Activated T-cell treated with anti-CD3 and anti-CD28 coated beads, Interleukin-2, amount 50 U/mL, for 1 hour (primary cell): ENCODE data around the gene DRD3.

Source experiments
- DNase-seq: peaks from one replicate; pipeline ENCODE4 v3.0.0-alpha.2; 2020

DRD3 gene

DNA sequence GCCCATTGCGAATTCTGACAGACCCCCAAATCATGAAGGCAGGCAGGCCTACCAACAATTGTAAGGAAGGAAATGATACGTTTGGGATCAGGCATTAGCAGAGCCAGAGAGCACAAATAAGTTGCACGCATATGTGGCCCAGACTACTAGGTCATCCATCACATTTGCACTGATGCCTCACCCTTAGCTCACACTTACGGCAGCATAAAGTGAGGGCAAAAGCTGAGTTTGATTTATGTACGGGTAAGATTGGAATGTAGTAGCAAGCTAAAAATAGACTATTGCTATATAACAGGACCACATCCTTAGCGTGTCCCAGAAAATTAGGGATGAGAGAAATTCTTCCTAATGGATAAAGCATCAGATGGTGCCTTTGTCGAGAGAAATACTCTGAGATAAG lies 63.7 kb downstream of the DRD3 start:
- DNase-seq, result no peak

DNA sequence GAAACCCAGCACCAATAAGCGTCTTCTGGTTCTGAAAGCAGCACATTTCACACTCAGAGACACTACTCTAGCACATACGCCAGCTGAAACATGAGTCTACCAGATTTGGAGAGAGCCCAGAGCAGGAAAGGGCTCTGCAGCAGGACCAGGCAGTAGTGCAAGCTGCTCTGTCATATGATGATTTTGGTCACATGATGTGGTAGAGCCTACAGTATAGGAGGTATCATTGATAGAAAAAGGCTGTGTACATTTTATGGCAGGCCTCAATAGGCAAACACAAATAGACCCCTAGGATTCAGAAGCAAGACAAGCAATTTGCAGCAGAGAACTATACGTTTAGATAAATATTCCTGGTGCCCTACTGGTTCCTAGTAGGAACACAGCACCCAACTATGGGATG lies 64.1 kb downstream of the DRD3 start:
- no peak for DNase-seq

DNA sequence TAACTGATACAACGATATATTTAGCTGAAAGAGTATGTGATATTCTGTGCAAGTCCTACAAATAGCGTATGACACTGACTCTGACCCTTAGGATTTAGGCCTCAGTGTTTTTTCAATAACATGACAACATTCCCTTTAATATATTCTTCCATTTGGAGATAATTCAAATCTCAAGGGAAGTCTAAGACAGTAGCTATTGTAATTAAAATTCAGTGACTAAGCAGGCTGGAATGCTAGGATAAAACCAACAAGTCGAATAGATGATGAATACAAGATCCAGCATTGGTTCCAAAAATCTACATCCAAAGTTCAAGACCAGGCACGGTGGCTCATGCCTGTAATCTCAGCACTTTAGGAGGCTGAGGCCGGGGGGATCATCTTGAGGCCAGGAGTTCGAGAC lies 66.2 kb downstream of the DRD3 start:
- DNase-seq, result no peak

DNA sequence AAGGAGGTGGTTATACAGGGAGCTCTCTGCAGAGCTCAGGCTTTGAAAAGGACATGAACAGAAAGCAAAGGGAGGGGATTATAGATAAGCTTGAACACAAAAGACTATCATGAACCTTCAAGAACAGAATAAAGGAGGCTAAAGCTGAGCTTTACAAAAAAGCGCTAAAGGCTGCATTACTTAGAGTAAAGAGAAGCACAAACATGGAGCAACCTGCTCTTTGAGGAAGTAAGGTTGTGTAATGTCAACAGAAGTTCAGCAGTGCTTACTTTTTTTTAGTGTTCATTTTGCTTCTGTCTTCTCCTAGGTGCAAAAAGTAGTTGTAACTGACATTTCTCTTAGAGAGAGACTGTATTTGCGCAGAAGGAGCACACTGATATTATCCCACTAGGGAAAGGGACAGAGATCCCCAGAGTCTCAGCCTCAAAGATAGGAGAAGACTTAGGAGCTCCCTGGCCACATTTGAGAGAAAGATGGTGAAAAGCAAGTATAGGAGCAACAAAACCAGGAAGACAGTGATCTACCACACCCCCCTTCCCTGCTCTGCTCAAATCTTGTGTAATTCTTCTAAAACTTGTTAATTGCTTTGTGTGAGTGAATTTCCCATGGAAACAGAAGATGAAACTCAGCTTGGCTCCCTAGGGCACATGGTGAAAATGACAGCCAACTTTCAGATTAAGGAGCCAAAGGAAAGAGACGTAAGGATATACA lies 67.6 kb downstream of the DRD3 start:
- DNase-seq, result no peak

DNA sequence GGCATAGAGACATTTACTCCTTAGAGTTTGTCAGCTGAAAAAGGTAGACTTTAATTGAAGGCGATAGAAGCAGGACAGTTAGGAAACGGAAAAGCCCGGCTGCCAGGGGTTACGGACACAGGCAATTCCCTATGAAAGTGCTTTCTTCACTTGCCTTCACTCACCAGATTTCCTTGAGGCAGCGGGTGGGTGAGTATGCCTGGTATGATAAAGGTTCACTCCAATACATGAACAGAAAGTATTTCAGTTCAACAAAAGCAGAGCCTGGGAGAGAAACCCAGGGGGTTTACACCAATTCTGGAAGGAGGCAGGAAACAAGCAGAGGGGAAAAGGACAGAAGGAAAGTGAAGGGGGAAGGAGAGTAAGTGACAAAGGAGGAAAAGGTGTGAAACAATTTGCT lies 68.4 kb downstream of the DRD3 start:
- DNase-seq, result no peak

DNA sequence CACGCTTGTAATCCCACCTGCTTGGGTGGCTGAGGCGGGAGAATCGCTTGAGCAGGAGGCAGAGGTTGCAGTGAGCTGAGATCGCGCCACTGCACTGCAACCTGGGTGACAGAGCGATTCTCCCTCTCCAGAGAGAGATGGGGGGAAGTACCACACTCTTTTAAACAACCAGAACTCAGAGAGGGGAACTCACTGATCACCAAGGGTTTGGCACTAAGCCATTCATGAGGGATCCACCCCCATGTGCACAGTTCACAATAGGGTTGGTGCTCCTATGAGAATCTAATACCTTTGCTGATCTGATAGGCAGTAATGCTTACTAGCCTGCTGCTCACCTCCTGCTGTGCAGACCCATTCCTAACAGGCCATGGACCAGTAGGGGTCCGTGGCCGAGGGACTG lies 70.7 kb downstream of the DRD3 start:
- no peak for DNase-seq

DNA sequence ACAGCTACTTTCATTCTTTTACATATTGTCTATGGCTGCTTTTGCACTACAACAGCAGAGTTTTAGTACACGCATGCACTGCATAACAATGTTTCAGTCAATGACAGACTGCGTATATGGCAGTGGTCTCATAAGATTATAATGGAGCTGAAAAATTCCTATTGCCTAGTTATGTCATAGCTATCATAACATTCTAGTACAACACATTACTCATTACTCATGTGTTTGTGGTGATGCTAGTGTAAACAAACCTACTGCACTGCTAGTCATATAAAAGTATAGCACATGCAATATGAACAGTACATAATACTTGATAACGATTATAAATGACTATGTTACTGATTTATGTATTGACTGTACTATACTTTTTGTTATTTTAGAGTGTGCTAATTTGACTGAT lies 74.4 kb downstream of the DRD3 start:
- DNase-seq, result no peak

DNA sequence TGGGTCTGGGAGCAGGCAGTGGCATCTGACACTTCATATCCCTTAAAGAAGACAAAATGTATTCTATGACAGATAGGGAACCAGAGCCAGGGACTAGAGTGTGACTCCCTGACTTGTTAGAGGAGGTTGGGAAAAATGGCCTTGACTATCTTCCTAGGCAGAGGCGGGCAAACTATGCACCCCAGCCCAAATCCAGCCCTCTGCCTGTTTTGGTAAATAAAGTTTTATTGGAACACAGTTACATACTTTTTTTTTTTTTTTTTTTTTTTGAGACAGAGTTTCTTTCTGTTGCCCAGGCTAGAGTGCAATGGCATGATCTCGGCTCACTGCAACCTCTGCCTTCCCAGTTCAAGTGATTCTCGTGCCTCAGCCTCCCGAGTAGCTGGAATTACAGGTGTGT lies 75.0 kb downstream of the DRD3 start:
- DNase-seq, result no peak

DNA sequence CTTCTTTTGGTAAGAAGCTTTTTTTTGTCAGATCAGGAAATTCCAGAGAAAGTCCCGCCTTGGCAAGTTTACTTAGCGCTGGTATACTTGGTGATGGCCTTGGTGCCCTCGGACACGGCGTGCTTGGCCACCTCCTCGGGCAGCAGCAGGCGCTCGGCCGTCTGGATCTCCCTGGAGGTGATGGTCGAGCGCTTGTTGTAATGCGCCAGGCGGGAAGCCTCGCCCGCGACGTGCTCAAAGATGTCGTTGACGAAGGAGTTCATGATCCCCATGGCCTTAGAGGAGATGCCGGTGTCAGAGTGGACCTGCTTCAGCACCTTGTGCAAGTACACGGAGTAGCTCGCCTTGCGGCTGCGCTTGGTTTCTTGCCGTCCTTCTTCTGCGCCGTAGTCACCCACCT lies 75.7 kb downstream of the DRD3 start:
- no peak for DNase-seq

DNA sequence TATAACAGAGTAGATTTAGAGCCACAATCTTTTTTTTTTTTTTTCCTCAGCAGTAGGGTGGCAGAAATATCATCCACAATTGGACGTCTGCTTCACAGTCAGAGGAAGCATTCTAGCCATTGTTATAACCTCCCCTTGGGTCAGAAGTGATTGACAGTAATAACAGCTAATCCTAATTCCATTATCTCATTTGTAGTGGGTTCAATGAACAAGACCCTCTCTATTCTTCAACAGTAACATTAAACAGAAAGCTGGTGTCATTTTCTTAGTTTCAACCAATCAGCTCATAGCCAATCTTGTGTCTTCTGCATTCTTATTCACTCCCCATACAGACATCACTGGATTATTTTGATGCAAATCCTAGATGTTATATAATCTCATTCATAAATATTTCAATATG lies 77.8 kb downstream of the DRD3 start:
- no peak for DNase-seq

DNA sequence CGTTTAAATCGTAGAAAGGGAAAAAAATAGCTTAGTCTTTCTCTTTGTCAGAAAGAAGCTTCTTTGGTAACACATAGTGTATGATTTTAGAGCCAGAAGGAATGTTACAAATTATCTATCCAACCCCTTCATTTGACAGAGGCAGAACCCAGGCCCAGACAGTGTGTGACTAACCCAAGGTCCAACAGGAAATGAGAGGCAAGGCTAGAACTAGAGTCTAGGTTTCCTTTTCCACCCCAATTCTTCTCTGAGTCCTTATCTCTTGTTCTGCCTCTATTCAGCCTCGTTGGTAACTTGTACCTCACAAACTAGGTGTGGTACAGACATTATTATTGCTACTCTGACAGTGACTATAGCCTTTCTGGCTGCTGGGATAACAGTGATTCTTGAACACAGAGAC lies 83.1 kb downstream of the DRD3 start:
- no peak for DNase-seq

DNA sequence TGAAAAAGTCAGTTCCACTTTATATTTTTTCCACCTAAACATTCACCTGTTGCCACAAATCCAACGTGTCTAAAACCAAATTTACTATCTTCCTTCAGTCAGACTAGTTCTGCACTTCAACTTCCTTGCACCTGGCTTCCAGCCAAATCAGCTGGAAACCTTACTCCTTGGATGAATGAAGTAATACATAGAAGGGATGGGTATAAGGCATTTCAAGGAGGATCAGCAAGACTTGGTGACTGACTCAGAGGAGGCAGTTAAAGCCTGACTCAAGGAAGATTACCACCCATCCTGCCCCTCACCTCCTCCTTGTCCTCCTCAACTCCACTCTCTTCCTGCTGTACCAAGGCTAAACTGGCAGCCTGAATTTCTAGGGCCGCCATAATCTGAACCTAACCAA lies 85.3 kb downstream of the DRD3 start:
- DNase-seq, result no peak

DNA sequence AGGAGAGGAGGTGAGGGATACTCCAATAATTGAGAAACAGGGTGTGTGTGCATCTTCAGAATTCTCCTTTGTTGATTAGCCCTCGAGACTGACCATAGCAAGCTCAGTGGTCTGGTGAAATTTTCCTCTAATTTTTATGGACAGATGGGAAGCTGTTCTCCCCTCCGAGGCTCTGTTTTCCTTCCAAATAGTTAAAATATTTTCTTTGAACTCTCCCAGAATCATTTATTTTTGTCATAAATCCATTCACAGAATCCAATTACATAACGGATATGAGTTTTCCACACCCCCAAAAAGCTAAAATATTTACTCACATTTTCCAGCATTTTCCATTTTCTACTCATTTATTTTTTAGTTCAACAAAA lies 85.9 kb downstream of the DRD3 start:
- DNase-seq, result no peak

DNA sequence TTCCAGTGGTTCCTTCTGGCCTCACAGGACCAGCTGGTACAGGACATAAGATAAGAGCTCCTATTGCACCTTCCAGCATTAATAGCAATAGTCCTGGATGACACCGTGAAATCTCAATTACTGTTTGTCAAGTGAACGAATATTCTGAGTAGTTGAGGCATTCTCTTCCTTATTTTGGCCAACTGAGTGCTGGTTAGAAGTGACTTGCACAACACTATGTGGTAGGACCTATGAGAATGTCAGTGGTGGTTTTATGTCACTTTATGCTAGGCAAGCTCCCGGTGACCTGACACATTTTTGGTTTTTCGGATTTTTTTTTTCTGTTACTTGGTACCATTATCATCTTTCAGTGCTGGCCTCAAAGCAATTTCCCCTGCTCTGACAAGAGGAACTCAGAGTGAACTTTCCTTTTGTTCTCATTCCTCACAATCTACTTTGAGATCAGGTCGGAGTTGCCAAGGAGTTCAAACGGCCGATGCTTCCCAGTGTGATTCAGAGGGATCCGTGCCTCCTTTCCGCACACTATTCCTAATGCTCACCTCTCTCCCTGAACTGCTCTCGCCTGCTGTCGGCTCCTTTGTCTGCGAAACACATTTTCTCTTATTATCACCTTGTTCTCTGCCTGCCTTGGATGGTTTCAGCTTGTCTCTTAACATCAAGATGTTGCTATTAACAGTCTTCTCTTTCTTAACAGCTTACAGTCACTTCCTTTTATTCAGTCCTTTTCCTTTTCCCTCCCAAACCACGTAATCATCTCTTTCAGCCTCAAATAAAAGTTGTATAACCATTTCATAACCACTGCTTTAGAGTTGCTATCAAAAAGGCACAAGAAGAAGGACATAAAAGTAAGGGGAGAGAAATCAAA lies 86.5 kb downstream of the DRD3 start:
- no peak for DNase-seq

DNA sequence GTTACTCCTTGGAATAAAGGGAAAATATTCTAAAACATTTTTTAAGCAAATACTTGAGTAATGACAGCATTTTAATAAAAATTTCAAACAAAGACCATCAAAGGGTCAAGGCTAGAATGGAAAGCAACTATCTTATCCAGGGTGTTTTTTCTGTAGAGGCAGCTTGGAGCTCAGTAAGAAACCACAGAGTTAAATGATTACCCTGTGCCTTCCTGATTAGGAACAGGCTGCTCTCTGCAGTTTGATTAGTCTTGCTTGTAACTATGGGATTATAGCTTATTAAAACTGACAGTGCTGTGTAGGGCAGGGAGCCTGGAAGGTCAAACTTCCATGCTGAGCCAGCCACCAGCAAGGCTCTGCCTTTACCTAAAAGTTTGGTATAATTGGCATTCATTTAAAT lies 89.2 kb downstream of the DRD3 start:
- DNase-seq, result no peak

DNA sequence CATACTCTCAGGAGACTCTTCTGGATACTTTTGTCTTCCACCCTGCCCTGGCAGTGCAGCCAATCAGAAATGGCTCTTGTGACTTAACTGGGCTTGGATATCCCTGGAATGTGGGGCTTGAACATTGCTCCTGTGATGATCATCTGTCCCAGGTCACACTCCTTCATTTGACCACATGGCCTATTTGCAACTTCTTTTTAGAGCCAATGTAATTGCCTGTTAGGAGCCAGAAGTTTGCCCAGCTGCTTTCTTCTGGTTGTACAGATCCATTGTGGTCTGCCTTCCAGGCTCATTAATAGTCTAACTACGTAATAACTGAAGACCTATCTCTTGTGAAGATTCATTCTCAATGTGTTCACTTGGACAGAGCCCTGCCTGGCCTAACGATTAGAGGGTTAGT lies 92.5 kb downstream of the DRD3 start:
- DNase-seq, result no peak

DNA sequence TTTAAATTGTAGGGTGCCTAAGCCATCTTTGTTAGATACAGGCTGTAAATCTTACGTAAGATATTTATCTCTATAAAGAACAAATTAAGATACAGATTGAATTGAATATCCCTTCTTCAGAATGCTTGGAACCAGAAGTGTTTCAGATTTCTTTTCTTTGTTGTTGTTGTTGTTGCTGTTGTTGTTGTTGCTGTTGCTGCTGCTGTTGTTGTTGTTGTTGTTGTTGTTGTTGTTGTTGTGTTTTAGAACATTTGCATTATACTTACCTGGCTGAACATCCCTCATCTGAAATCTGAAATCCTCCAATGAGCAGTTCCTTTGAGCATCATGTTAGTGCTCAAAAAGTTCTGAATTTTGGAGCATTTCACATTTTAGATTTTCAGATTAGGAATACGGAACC lies 95.7 kb downstream of the DRD3 start:
- no peak for DNase-seq

DNA sequence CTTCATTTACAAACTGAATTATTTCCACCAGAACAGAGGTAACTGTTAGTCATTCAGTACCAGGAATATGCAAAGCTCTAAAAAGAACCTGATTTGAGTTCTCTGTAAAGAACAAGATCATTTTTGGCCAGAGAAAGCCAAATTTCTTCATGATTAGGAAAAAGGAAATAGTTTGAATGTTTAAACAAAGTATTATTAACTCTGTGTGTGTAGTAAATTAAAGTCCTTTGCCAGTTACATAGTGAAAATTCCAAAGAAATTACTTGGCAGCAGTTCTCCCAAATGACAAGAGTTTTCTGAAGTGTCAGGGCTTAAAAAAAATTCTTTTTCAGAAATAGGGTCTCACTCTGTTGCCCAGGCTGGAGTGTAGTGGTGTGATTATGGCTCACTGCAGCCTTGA lies 97.8 kb downstream of the DRD3 start:
- no peak for DNase-seq

DNA sequence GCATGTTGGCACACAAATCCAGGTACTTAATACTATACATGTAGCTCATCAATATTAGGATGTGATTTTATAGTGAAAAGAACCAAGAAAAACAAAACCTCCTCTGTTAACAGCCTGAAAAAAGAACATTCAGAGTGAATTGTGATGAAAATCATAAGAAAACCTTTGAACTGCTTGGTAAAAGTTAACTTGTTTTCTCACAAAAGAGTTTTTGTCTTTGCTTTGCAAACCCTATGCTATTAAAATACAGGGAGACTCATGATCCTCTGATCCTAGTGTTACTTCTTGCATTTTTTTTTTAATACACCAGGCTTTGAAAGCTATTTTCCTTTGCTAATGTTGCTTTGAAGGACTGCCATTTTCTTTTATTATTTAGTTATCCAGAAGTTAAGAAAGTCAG lies 98.7 kb downstream of the DRD3 start:
- no peak for DNase-seq

DNA sequence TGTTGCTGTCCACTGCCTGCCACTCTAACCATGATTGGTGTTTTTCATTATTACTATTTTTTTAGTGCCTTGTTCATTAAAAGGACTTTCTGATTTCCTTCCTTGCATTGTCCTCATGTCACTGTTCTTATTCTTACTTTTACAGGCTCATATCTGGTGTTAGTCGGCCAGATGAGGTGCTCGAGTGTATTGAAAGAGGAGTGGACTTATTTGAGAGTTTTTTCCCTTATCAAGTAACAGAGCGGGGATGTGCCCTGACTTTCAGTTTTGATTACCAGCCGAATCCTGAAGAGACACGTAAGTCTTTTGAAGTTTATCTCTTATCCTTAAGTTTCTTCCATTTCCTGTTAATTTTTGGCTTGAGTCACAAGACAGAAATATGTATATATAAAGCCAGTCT lies 99.1 kb downstream of the DRD3 start:
- no peak for DNase-seq

DNA sequence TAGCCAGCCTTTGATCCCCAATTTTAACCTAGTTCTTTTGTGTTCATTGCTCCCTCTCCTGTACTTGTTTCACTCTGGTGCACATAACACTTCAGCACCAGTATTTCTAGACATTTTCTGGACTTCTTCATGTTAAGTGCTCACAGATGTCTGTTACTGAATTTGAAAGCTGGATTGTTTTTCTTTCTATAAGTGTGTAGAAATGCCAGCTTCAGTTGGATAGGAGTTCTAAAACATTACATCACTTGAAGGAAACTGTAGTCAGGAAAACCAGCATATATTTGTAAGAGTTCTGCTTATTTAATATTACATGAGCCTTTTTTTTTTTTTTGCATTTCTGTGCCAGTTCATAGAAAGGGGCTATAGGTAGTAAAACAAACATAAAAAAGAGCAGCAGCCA lies 100.7 kb downstream of the DRD3 start:
- DNase-seq, result no peak
